Calu3 (cell line): ENCODE data around the gene MCF2L. TPM values are rescaled to one million over a fixed set of nuclear protein-coding genes. Genes with fewer than 3 reads are reported as not detected.

Experiments used
- BruUV-seq: library from RNA; stranded (reverse); fragments of 400-500 nt; replicated peaks from 2 replicates; lab custom pipeline; 2021; lab: Mats Ljungman, UMichigan
- CTCF ChIA-PET: fragments of 300-600 bp; sonication (Branson Sonifier 250); formaldehyde crosslinking; loops from one replicate; lab custom pipeline; 2022; ENCODE audit warnings: antibody characterized with exemption; lab: Charles Lee
- DNase-seq: peaks from one replicate; pipeline ENCODE4 v3.0.0; 2022
- H3K27ac Mint-ChIP-seq: one replicate; pipeline ENCODE4 v1.8.0; 2022; ENCODE audit warnings: mixed read lengths; ENCODE audit not compliant: unreplicated experiment
- H3K27me3 Mint-ChIP-seq: one replicate; pipeline ENCODE4 v1.8.0; 2022; ENCODE audit warnings: mixed read lengths; ENCODE audit not compliant: unreplicated experiment
- H3K36me3 Mint-ChIP-seq: one replicate; pipeline ENCODE4 v1.8.0; 2022; ENCODE audit warnings: mild to moderate bottlenecking, moderate library complexity, mixed read lengths; ENCODE audit not compliant: insufficient read depth, unreplicated experiment
- H3K4me1 Mint-ChIP-seq: one replicate; pipeline ENCODE4 v1.8.0; 2022; ENCODE audit warnings: mild to moderate bottlenecking, low read depth, mixed read lengths; ENCODE audit not compliant: unreplicated experiment
- H3K4me3 Mint-ChIP-seq: one replicate; pipeline ENCODE4 v1.8.0; 2022; ENCODE audit warnings: mild to moderate bottlenecking, low read depth, moderate library complexity, mixed read lengths; ENCODE audit not compliant: unreplicated experiment
- H3K9me3 Mint-ChIP-seq: one replicate; pipeline ENCODE4 v1.8.0; 2022; ENCODE audit warnings: low read depth, mixed read lengths; ENCODE audit not compliant: unreplicated experiment
- intact Hi-C: fragments of 100-400 bp; cut with micrococcal nuclease; formaldehyde crosslinking; loops from one replicate; pipeline ENCODE4 v1.10.0; 2022; ENCODE audit not compliant: unreplicated experiment
- total RNA-seq: library from RNA; stranded (reverse); gene quantifications from 2 replicates; pipeline ENCODE4 v1.2.3, GENCODE V29; 2022
- TF ChIP-seq, protein P1 (sequence below): fragments of 200-600 bp; IDR thresholded peaks from one replicate; pipeline ENCODE4 v1.8.0; 2022; ENCODE audit warnings: antibody characterized with exemption; ENCODE audit not compliant: unreplicated experiment

Gene MCF2L
- total RNA-seq, 1 experiment from 2014 or later = 12.9 TPM

DNA sequence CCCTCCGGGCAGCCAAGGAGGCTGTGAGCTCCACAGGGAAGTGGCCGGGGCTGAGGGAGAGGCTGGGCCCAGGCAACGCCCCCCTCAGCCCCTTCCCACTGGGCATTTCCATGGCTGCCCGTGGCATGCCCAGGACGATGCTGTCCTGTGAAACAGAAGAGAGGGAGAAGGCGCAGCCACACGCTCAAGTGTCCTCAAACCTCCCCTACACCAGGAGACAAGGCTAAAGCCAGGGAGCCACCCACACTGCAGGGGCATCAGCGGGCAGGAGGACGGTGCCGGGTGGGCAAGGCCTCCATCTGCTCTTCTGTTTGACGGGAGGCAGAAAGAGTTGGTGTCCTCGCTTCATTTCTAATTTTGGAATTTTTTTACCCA, 175.2 kb downstream of the MCF2L start:
- no peaks in the 10 kb centered on the region for H3K4me1 Mint-ChIP-seq
- CTCF ChIA-PET = no interaction called here
- TF ChIP-seq, protein P1, sequence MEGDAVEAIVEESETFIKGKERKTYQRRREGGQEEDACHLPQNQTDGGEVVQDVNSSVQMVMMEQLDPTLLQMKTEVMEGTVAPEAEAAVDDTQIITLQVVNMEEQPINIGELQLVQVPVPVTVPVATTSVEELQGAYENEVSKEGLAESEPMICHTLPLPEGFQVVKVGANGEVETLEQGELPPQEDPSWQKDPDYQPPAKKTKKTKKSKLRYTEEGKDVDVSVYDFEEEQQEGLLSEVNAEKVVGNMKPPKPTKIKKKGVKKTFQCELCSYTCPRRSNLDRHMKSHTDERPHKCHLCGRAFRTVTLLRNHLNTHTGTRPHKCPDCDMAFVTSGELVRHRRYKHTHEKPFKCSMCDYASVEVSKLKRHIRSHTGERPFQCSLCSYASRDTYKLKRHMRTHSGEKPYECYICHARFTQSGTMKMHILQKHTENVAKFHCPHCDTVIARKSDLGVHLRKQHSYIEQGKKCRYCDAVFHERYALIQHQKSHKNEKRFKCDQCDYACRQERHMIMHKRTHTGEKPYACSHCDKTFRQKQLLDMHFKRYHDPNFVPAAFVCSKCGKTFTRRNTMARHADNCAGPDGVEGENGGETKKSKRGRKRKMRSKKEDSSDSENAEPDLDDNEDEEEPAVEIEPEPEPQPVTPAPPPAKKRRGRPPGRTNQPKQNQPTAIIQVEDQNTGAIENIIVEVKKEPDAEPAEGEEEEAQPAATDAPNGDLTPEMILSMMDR = no peak
- peaks cover 12% of the 10 kb centered on the region for H3K27me3 Mint-ChIP-seq
- no peak for DNase-seq
- H3K9me3 Mint-ChIP-seq = no peaks in the 10 kb centered on the region
- intact Hi-C loops = no loop called here
- BruUV-seq = no TSS peak
- no peak overlapping the region for H3K27ac Mint-ChIP-seq
- H3K36me3 Mint-ChIP-seq = no peaks in the 10 kb centered on the region
- H3K4me3 Mint-ChIP-seq = no peak overlapping the region

- CTCF ChIA-PET = no interaction called here
- TF ChIP-seq, protein P1 = no peak
- intact Hi-C loops = no loop called here
- Mint-ChIP-seq H3K4me3 (no peak overlapping the region), H3K27ac (no peak overlapping the region), H3K36me3 (no peaks in the 10 kb centered on the region), H3K27me3 (peaks cover 12% of the 10 kb centered on the region), H3K9me3 (no peaks in the 10 kb centered on the region), H3K4me1 (no peaks in the 10 kb centered on the region)
- no peak for DNase-seq
- BruUV-seq = no TSS peak
These were observed 176.5 kb downstream of the MCF2L start for GRCh38 chr13:113145496-113145895.

GRCh38 chr13:113145911-113146598, 177.0 kb downstream of the MCF2L start:
- H3K4me3 Mint-ChIP-seq = no peak overlapping the region
- H3K27ac Mint-ChIP-seq = no peak overlapping the region
- H3K4me1 Mint-ChIP-seq = no peaks in the 10 kb centered on the region
- CTCF ChIA-PET = no interaction called here
- no peak for DNase-seq
- intact Hi-C loops = no loop called here
- no TSS peak for BruUV-seq
- H3K27me3 Mint-ChIP-seq = peaks cover 12% of the 10 kb centered on the region
- no peaks in the 10 kb centered on the region for H3K36me3 Mint-ChIP-seq
- H3K9me3 Mint-ChIP-seq = no peaks in the 10 kb centered on the region
- TF ChIP-seq, protein P1 = no peak

DNA sequence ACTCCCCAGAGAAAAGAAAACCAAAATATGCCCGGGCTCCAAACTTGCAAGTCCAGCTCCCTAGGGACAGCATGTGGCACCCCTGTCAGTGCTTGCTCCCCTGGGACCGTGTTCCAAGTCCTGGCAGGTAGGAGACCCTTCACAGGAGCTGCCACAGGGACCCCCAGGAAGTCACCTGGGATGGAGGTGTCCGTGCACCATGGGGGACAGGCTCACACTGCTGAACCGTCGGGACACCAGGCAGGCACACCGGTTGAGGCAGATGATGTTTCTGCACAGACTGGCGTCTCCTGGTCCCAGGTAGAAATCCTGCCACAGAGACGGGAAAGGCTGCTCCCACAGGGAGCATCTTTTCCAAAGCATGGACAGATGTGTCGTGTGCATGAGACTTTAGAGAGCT, 177.7 kb downstream of the MCF2L start:
- H3K27me3 Mint-ChIP-seq = peaks cover 19% of the 10 kb centered on the region
- CTCF ChIA-PET = no interaction called here
- no TSS peak for BruUV-seq
- intact Hi-C loops = no loop called here
- no peaks in the 10 kb centered on the region for H3K9me3 Mint-ChIP-seq
- no peak overlapping the region for H3K27ac Mint-ChIP-seq
- no peaks in the 10 kb centered on the region for H3K4me1 Mint-ChIP-seq
- H3K36me3 Mint-ChIP-seq = no peaks in the 10 kb centered on the region
- no peak overlapping the region for H3K4me3 Mint-ChIP-seq
- TF ChIP-seq, protein P1 = no peak
- no peak for DNase-seq
